SK-N-MC (cell line): ENCODE measurements around the gene RANBP6.
"Not testable (repeated sequence)": the region's sequence is repeated elsewhere in the genome, so short reads cannot be mapped to it uniquely, and the experiment has no call there.

Source experiments
- DNase-seq: peaks from one replicate; pipeline ENCODE4 v3.0.0-alpha.2; 2011; ENCODE audit warnings: low read depth, low spot score
- H3K27ac ChIP-seq: fragments of 200-600 bp; sonication (generic); 2 replicates; pipeline ENCODE4 v1.5.1; 2016; ENCODE audit warnings: mixed run types
- H3K36me3 ChIP-seq: fragments of 200-600 bp; sonication (generic); 2 replicates; pipeline ENCODE4 v1.6.1; 2017; ENCODE audit warnings: antibody characterized with exemption, low read length, mixed read lengths; ENCODE audit not compliant: insufficient read depth
- H3K4me3 ChIP-seq: fragments of 200-600 bp; sonication (generic); 2 replicates; pipeline ENCODE4 v1.5.1; 2016
- H3K9ac ChIP-seq: fragments of 200-600 bp; sonication (generic); 2 replicates; pipeline ENCODE4 v1.8.0; 2017; ENCODE audit warnings: mixed run types, mixed read lengths; ENCODE audit not compliant: insufficient read length
- H3K9me3 ChIP-seq: fragments of 200-600 bp; sonication (generic); 2 replicates; pipeline ENCODE4 v1.6.1; 2017; ENCODE audit warnings: low read depth, mild to moderate bottlenecking, antibody characterized with exemption, low read length, moderate library complexity, mixed read lengths
- EZH2 ChIP-seq: fragments of 200-600 bp; sonication (generic); IDR thresholded peaks from one replicate; pipeline ENCODE4 v1.6.1; 2017; ENCODE audit warnings: antibody characterized with exemption
- FOXP2 ChIP-seq: optimal IDR thresholded peaks from 2 replicates; pipeline ENCODE3; 2011; ENCODE audit warnings: mild to moderate bottlenecking, moderate library complexity; ENCODE audit not compliant: insufficient read depth; ENCODE audit errors: extremely low read length, control extremely low read depth
- POLR2AphosphoS5 ChIP-seq: IDR thresholded peaks from 2 replicates; pipeline ENCODE4 v1.6.1; 2012; ENCODE audit warnings: mild to moderate bottlenecking, low read depth, low read length, borderline replicate concordance

RANBP6 gene

GRCh38 chr9:6015278-6016157, at the start of gene RANBP6:
Gene RANBP6 (minus strand): TSS chr9:6015624. CDS start chr9:6015607, 17 bp downstream.
- H3K9ac ChIP-seq = peak within 1 kb of the TSS; percentile 89
- peak within 1 kb of the TSS; percentile 77 for H3K27ac ChIP-seq
- no peak for DNase-seq
- H3K4me3 ChIP-seq = peak within 1 kb of the TSS; percentile 97
- H3K9me3 ChIP-seq = peaks cover 8% of the 10 kb centered on the region; the same call in 1 of the 2 replicates
- peaks cover 27% of the 10 kb centered on the region for H3K36me3 ChIP-seq
- TF ChIP-seq EZH2 (no peak), FOXP2 (no peak), POLR2AphosphoS5 (peak; percentile 77)

GRCh38 chr9:6063146-6063545, 47.7 kb upstream of the RANBP6 start:
- not testable (repeated sequence) for DNase-seq, H3K4me3 ChIP-seq

GRCh38 chr9:6055666-6056065, 40.2 kb upstream of the RANBP6 start:
- H3K36me3 ChIP-seq = no peaks in the 10 kb centered on the region
- DNase-seq = no peak
- TF ChIP-seq EZH2 = no peak
- TF ChIP-seq POLR2AphosphoS5 = no peak
- no peak for TF ChIP-seq FOXP2
- no peak overlapping the region for H3K27ac ChIP-seq
- no peak overlapping the region for H3K9ac ChIP-seq
- no peak overlapping the region for H3K4me3 ChIP-seq
- no peaks in the 10 kb centered on the region for H3K9me3 ChIP-seq

More at GRCh38 chr9:6063146-6063545, 47.7 kb upstream of the RANBP6 start:
- H3K36me3 ChIP-seq, H3K9ac ChIP-seq, H3K27ac ChIP-seq, H3K9me3 ChIP-seq: not testable (repeated sequence)

- Histone ChIP-seq H3K4me3 (peak overlapping the region; percentile 29), H3K9ac (no peak overlapping the region), H3K36me3 (no peaks in the 10 kb centered on the region), H3K27ac (peak overlapping the region; percentile 59), H3K9me3 (no peaks in the 10 kb centered on the region)
- DNase-seq = peak; percentile 92
- TF ChIP-seq EZH2 (no peak), POLR2AphosphoS5 (no peak), FOXP2 (no peak)
These were observed 39.8 kb upstream of the RANBP6 start for GRCh38 chr9:6055216-6055615.

GRCh38 chr9:6054280-6055099, 39.1 kb upstream of the RANBP6 start:
- H3K9me3 ChIP-seq = no peaks in the 10 kb centered on the region
- no peak overlapping the region for H3K9ac ChIP-seq
- H3K36me3 ChIP-seq = no peaks in the 10 kb centered on the region
- H3K4me3 ChIP-seq = peak overlapping the region; percentile 29
- TF ChIP-seq POLR2AphosphoS5 (no peak), FOXP2 (no peak), EZH2 (no peak)
- peak overlapping the region; percentile 59 for H3K27ac ChIP-seq
- peak; percentile 74 for DNase-seq

- peak overlapping the region; percentile 53; the same call in 1 of the 2 replicates for H3K27ac ChIP-seq
- no peak overlapping the region for H3K9ac ChIP-seq
- H3K9me3 ChIP-seq = no peaks in the 10 kb centered on the region
- no peak overlapping the region for H3K4me3 ChIP-seq
- TF ChIP-seq EZH2 (no peak), POLR2AphosphoS5 (no peak), FOXP2 (no peak)
- H3K36me3 ChIP-seq = no peaks in the 10 kb centered on the region
- no peak for DNase-seq
These were observed 37.0 kb upstream of the RANBP6 start for GRCh38 chr9:6052293-6052919.

GRCh38 chr9:6051511-6051950, 36.1 kb upstream of the RANBP6 start:
- no peaks in the 10 kb centered on the region for H3K36me3 ChIP-seq
- DNase-seq = no peak
- no peaks in the 10 kb centered on the region for H3K9me3 ChIP-seq
- no peak overlapping the region for H3K9ac ChIP-seq
- TF ChIP-seq EZH2 (no peak), FOXP2 (no peak), POLR2AphosphoS5 (no peak)
- no peak overlapping the region for H3K27ac ChIP-seq
- H3K4me3 ChIP-seq = no peak overlapping the region

- Histone ChIP-seq H3K36me3 (no peaks in the 10 kb centered on the region), H3K9ac (no peak overlapping the region), H3K4me3 (no peak overlapping the region), H3K9me3 (no peaks in the 10 kb centered on the region), H3K27ac (no peak overlapping the region)
- TF ChIP-seq POLR2AphosphoS5 = no peak
- no peak for DNase-seq
These were observed 34.4 kb upstream of the RANBP6 start for GRCh38 chr9:6049798-6050197.
